PC-3 (cell line): ENCODE measurements around the gene CCDC154. TPM values are rescaled to one million over a fixed set of nuclear protein-coding genes. Genes with fewer than 3 reads are reported as not detected.

Experiments
- ATAC-seq: fragments of 200-7000 bp; cut with Tn5 transposase; 2 replicates; pipeline ENCODE4 v1.9.1; 2020; ENCODE audit warnings: mild to moderate bottlenecking, moderate library complexity
- BruUV-seq: library from RNA; stranded (reverse); fragments of 400-500 nt; replicated peaks from 2 replicates; lab custom pipeline; 2021; lab: Mats Ljungman, UMichigan
- CTCF ChIA-PET: fragments of 300-600 bp; sonication (Branson Sonifier 250); formaldehyde crosslinking; loops from one replicate; lab custom pipeline; 2022; ENCODE audit warnings: antibody characterized with exemption; lab: Charles Lee
- POLR2A ChIA-PET: fragments of 300-600 bp; sonication (Branson Sonifier 250); formaldehyde crosslinking; loops from one replicate; lab custom pipeline; 2022; ENCODE audit warnings: antibody characterized with exemption; ENCODE audit not compliant: unreplicated experiment; lab: Charles Lee
- DNase-seq: peaks from one replicate; pipeline ENCODE4 v3.0.0-alpha.2; 2015
- H2AFZ ChIP-seq: fragments of 300-600 bp; sonication (generic); 2 replicates; pipeline ENCODE4 v1.6.0; 2016; ENCODE audit warnings: antibody characterized with exemption, low read length
- H3F3A ChIP-seq: fragments of 300-600 bp; sonication (generic); one replicate; pipeline ENCODE4 v1.6.0; 2017; ENCODE audit warnings: antibody characterized with exemption, low read length, control low read depth, mild to moderate bottlenecking; ENCODE audit not compliant: unreplicated experiment
- H3K27ac ChIP-seq: fragments of 300-600 bp; sonication (generic); 2 replicates; pipeline ENCODE4 v1.5.1; 2016; ENCODE audit warnings: mild to moderate bottlenecking, low read length
- H3K27me3 ChIP-seq: fragments of 300-600 bp; sonication (generic); 2 replicates; pipeline ENCODE4 v1.6.1; 2016; ENCODE audit warnings: low read length, mixed read lengths
- H3K36me3 ChIP-seq: fragments of 300-600 bp; sonication (generic); 2 replicates; pipeline ENCODE4 v1.6.1; 2016; ENCODE audit warnings: low read depth, mixed run types, low read length, mixed read lengths
- H3K4me1 ChIP-seq: fragments of 300-600 bp; sonication (generic); 2 replicates; pipeline ENCODE4 v1.5.1; 2016; ENCODE audit warnings: low read length; ENCODE audit not compliant: insufficient read depth
- H3K4me2 ChIP-seq: fragments of 300-600 bp; sonication (generic); 2 replicates; pipeline ENCODE4 v1.6.0; 2016; ENCODE audit warnings: low read length
- H3K4me3 ChIP-seq: fragments of 300-600 bp; sonication (generic); 2 replicates; pipeline ENCODE4 v1.5.1; 2016; ENCODE audit warnings: mild to moderate bottlenecking, low read length, mixed read lengths
- H3K79me2 ChIP-seq: fragments of 300-600 bp; sonication (generic); 2 replicates; pipeline ENCODE4 v1.6.1; 2017; ENCODE audit warnings: low read length, mixed read lengths
- H3K9ac ChIP-seq: fragments of 300-600 bp; sonication (generic); 2 replicates; pipeline ENCODE4 v1.6.0; 2016; ENCODE audit warnings: mild to moderate bottlenecking, low read length
- H3K9me2 ChIP-seq: fragments of 300-600 bp; sonication (generic); replicated peaks from 2 replicates; pipeline ENCODE4 v1.6.1; 2016; ENCODE audit warnings: mixed run types, low read length, mixed read lengths
- H3K9me3 ChIP-seq: fragments of 300-600 bp; sonication (generic); 2 replicates; pipeline ENCODE4 v1.6.1; 2016; ENCODE audit warnings: low read length, mixed read lengths
- H4K20me1 ChIP-seq: fragments of 300-600 bp; sonication (generic); 2 replicates; pipeline ENCODE4 v1.6.1; 2016; ENCODE audit warnings: low read length, mixed read lengths
- EZH2 ChIP-seq: fragments of 300-600 bp; sonication (generic); IDR thresholded peaks from one replicate; pipeline ENCODE4 v1.6.1; 2017; ENCODE audit warnings: antibody characterized with exemption, mild to moderate bottlenecking, low read length; ENCODE audit not compliant: unreplicated experiment
- EZH2phosphoT487 ChIP-seq: fragments of 300-600 bp; sonication (generic); IDR thresholded peaks from 2 replicates; pipeline ENCODE4 v1.6.1; 2018; ENCODE audit warnings: mild to moderate bottlenecking, antibody characterized with exemption, low read length, borderline replicate concordance
- intact Hi-C: fragments of 100-400 bp; cut with micrococcal nuclease; formaldehyde crosslinking; loops from 2 replicates; pipeline ENCODE4 v1.9.0; 2023
- total RNA-seq: library from RNA; depleted of rRNA; stranded (reverse); fragments of >200 nt; gene quantifications from 2 replicates; pipeline ENCODE4 v1.2.3, GENCODE V29; 2014
- TF ChIP-seq, protein P1 (sequence below): fragments of 300-600 bp; sonication (generic); conservative IDR thresholded peaks from 2 replicates; pipeline ENCODE4 v1.5.1; 2017; ENCODE audit warnings: antibody characterized with exemption, low read depth, mild to moderate bottlenecking, low read length

The CCDC154 gene
- total RNA-seq, 1 experiment from 2014 or later, result not detected

DNA sequence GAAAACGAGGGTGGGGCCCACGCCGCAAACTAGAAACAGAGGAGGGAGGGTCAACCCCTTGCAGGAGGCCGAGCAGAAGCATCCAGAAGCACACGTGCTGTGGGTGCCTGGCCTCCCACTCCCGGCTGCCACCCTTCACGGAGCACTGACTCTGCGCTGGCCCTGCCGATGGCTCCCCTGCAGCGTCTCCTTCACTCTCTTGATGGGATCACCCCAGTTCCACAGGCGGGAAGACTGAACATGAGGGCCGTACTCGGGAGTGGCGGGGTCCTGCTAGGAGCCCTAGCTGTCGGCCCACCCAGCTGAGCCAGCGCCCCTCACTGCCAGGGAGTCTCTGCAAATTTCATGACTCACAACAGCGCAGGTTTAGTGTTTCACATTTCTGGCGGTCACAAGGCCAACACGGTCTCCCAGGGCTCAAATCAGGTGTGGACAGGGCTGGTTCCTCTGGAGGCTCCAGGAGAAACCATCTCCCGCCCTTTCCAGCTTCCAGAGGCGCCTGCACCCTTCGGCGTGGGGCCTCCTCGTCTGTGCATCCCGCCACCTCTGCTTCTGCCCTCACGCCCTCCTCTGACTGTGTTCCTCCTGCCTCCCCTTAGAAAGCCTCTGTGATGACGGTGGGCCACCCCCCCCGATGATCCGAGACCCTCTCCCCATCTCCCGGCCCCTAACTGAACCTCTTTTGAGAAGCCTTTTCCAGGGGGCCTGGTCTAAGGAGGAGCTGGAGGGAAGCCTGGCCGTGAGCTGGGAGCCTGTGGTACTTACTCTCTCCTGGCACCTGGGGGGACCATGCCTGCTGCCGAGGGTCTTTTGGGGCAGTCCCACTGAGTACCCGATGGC lies 42.4 kb upstream of the CCDC154 start:
- Histone ChIP-seq H4K20me1 (no peaks in the 10 kb centered on the region), H3K27me3 (no peaks in the 10 kb centered on the region), H3K79me2 (no peaks in the 10 kb centered on the region), H3K9me3 (no peaks in the 10 kb centered on the region), H3K9ac (no peak overlapping the region), H3F3A (no peaks in the 10 kb centered on the region), H3K36me3 (no peaks in the 10 kb centered on the region), H3K4me3 (no peak overlapping the region), H3K4me2 (no peak overlapping the region), H3K9me2 (no peaks in the 10 kb centered on the region), H3K4me1 (peaks cover 10% of the 10 kb centered on the region), H3K27ac (no peak overlapping the region), H2AFZ (no peak overlapping the region)
- CTCF ChIA-PET, result no interaction called here
- BruUV-seq, result no TSS peak
- ATAC-seq (no peak), DNase-seq (no peak)
- TF ChIP-seq EZH2phosphoT487 (no peak), EZH2 (no peak)
- TF ChIP-seq, protein P1, sequence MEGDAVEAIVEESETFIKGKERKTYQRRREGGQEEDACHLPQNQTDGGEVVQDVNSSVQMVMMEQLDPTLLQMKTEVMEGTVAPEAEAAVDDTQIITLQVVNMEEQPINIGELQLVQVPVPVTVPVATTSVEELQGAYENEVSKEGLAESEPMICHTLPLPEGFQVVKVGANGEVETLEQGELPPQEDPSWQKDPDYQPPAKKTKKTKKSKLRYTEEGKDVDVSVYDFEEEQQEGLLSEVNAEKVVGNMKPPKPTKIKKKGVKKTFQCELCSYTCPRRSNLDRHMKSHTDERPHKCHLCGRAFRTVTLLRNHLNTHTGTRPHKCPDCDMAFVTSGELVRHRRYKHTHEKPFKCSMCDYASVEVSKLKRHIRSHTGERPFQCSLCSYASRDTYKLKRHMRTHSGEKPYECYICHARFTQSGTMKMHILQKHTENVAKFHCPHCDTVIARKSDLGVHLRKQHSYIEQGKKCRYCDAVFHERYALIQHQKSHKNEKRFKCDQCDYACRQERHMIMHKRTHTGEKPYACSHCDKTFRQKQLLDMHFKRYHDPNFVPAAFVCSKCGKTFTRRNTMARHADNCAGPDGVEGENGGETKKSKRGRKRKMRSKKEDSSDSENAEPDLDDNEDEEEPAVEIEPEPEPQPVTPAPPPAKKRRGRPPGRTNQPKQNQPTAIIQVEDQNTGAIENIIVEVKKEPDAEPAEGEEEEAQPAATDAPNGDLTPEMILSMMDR, result no peak
- POLR2A ChIA-PET, result no interaction called here
- intact Hi-C loops, result no loop called here

- TF ChIP-seq EZH2phosphoT487, result no peak
- TF ChIP-seq, protein P1, result no peak
- no peak overlapping the region for H3K9ac ChIP-seq
- H3K4me1 ChIP-seq, result peaks cover 12% of the 10 kb centered on the region
- H3K9me3 ChIP-seq, result no peaks in the 10 kb centered on the region
- no peaks in the 10 kb centered on the region for H3K36me3 ChIP-seq
- H2AFZ ChIP-seq, result no peak overlapping the region
- no peak overlapping the region for H3K4me3 ChIP-seq
- no peaks in the 10 kb centered on the region for H3K79me2 ChIP-seq
- no peaks in the 10 kb centered on the region for H3K9me2 ChIP-seq
- DNase-seq, result no peak
- H4K20me1 ChIP-seq, result no peaks in the 10 kb centered on the region
- no peak for ATAC-seq
- H3K4me2 ChIP-seq, result no peak overlapping the region
- CTCF ChIA-PET, result no interaction called here
- H3F3A ChIP-seq, result no peaks in the 10 kb centered on the region
- H3K27ac ChIP-seq, result no peak overlapping the region
- no peaks in the 10 kb centered on the region for H3K27me3 ChIP-seq
- intact Hi-C loops, result no loop called here
- no TSS peak for BruUV-seq
- POLR2A ChIA-PET, result no interaction called here
Measured at GRCh38 chr16:1485847-1486496, 41.6 kb upstream of the CCDC154 start.
